Measurements from ENCODE around the gene RHOG.

The RHOG gene

GRCh38 chr11:3802011-3802790 is 38.6 kb downstream of the RHOG start:
- no peak overlapping the region for H3K4me3 ChIP-seq (ENCODE audit: low read depth, low read length)
- no peak for DNase-seq (ENCODE audit: low read depth)
- TF ChIP-seq CTCF (IDR thresholded peaks at IDR 0.05; ENCODE audit: low read depth, low read length, missing control alignments), result no peak

GRCh38 chr11:3799873-3800272 is 40.9 kb downstream of the RHOG start:
- TF ChIP-seq CTCF (IDR thresholded peaks at IDR 0.05; ENCODE audit: low read depth, low read length, missing control alignments), result no peak
- no peak for DNase-seq (ENCODE audit: low read depth)
- no peak overlapping the region for H3K4me3 ChIP-seq (ENCODE audit: low read depth, low read length)

GRCh38 chr11:3799143-3799542 is 41.6 kb downstream of the RHOG start:
- H3K4me3 ChIP-seq (ENCODE audit: low read depth, low read length), result no peak overlapping the region
- DNase-seq (ENCODE audit: low read depth), result no peak
- TF ChIP-seq CTCF (IDR thresholded peaks at IDR 0.05; ENCODE audit: low read depth, low read length, missing control alignments), result no peak

GRCh38 chr11:3797329-3798090 is 43.2 kb downstream of the RHOG start, which contains the start of gene NUP98:
TSS of gene NUP98 (minus strand) at chr11:3797554. CDS start at chr11:3782117, 15,437 bp downstream.
- peak within 1 kb of the TSS; percentile 93 for H3K4me3 ChIP-seq (ENCODE audit: low read depth, low read length)
- no peak for TF ChIP-seq CTCF (IDR thresholded peaks at IDR 0.05; ENCODE audit: low read depth, low read length, missing control alignments)

GRCh38 chr11:3796801-3797328 is 43.9 kb downstream of the RHOG start:
- no peak for TF ChIP-seq CTCF (IDR thresholded peaks at IDR 0.05; ENCODE audit: low read depth, low read length, missing control alignments)
- no peak for DNase-seq (ENCODE audit: low read depth)
- peak overlapping the region; percentile 93 for H3K4me3 ChIP-seq (ENCODE audit: low read depth, low read length)

More at GRCh38 chr11:3797329-3798090, 43.2 kb downstream of the RHOG start, which contains the start of gene NUP98:
- DNase-seq (ENCODE audit: low read depth), result peak; percentile 98

GRCh38 chr11:3796346-3796745 is 44.4 kb downstream of the RHOG start:
- peak overlapping the region; percentile 93 for H3K4me3 ChIP-seq (ENCODE audit: low read depth, low read length)
- TF ChIP-seq CTCF (IDR thresholded peaks at IDR 0.05; ENCODE audit: low read depth, low read length, missing control alignments), result no peak
- no peak for DNase-seq (ENCODE audit: low read depth)

All from GM12864 (cell line).